ENCODE measurements around the gene SMG6. TPM values are rescaled to one million over a fixed set of nuclear protein-coding genes. Genes with fewer than 3 reads are reported as not detected.
A peak's percentile ranks its signal among the peaks of the same experiment; 100 is the strongest.

The SMG6 gene
- total and polyA plus RNA-seq, 4 donors, result 16.2 to 67.3 (median 31.4) TPM

GRCh38 chr17:2064980-2065785, 238.4 kb downstream of the SMG6 start:
- DNase-seq (peak; percentile 67 to 84), ATAC-seq (ENCODE audit: low FRiP score) (no peak)
- Histone ChIP-seq H3K27me3 (ENCODE audit: control insufficient read depth in 1 of 2, insufficient read depth in 2 of 2, low read length in 1 of 2) (no peaks in the 10 kb centered on the region), H3K27ac (ENCODE audit: low read depth in 1 of 2, low read length in 2 of 2) (no peak overlapping the region), H3K9me3 (ENCODE audit: control insufficient read depth, low read length) (no peaks in the 10 kb centered on the region), H3K36me3 (ENCODE audit: control insufficient read depth in 1 of 2, insufficient read depth in 2 of 2, low read length in 1 of 2) (peaks cover 0 to 3% of the 10 kb centered on the region in 2 donors), H3K4me1 (ENCODE audit: control insufficient read depth in 1 of 2, insufficient read depth in 2 of 2, low read length in 2 of 2) (no peaks in the 10 kb centered on the region), H3K4me3 (ENCODE audit: low read length in 2 of 2) (no peak overlapping the region)
- intact Hi-C loops (cut with DNase I), result no loop called here
- 82 to 83% methylated on average over 24 of the region's 24 CpGs for WGBS, 2 donors

GRCh38 chr17:2064520-2064971, 239.0 kb downstream of the SMG6 start:
- H3K9me3 ChIP-seq (ENCODE audit: control insufficient read depth, low read length), result no peaks in the 10 kb centered on the region
- H3K27me3 ChIP-seq (ENCODE audit: control insufficient read depth in 1 of 2, insufficient read depth in 2 of 2, low read length in 1 of 2), result no peaks in the 10 kb centered on the region
- WGBS, 2 donors, result 79 to 85% methylated on average over 6 of the region's 6 CpGs
- H3K27ac ChIP-seq (ENCODE audit: low read depth in 1 of 2, low read length in 2 of 2), result no peak overlapping the region
- no peak overlapping the region for H3K4me3 ChIP-seq (ENCODE audit: low read length in 2 of 2)
- ATAC-seq (ENCODE audit: low FRiP score) (no peak), DNase-seq (peak in 1 of 2 donors; percentile 61)
- no peaks in the 10 kb centered on the region for H3K4me1 ChIP-seq (ENCODE audit: control insufficient read depth in 1 of 2, insufficient read depth in 2 of 2, low read length in 2 of 2)
- H3K36me3 ChIP-seq (ENCODE audit: control insufficient read depth in 1 of 2, insufficient read depth in 2 of 2, low read length in 1 of 2), result peaks cover 0 to 3% of the 10 kb centered on the region in 2 donors
- intact Hi-C loops (cut with DNase I), result no loop called here

GRCh38 chr17:2064147-2064489, 239.5 kb downstream of the SMG6 start:
- 59 to 61% methylated on average over 5 of the region's 5 CpGs for WGBS, 2 donors
- ATAC-seq (ENCODE audit: low FRiP score), result no peak
- DNase-seq, result no peak
- no peak overlapping the region for H3K4me3 ChIP-seq (ENCODE audit: low read length in 2 of 2)
- H3K36me3 ChIP-seq (ENCODE audit: control insufficient read depth in 1 of 2, insufficient read depth in 2 of 2, low read length in 1 of 2), result peaks cover 0 to 3% of the 10 kb centered on the region in 2 donors
- H3K4me1 ChIP-seq (ENCODE audit: control insufficient read depth in 1 of 2, insufficient read depth in 2 of 2, low read length in 2 of 2), result no peaks in the 10 kb centered on the region
- H3K27me3 ChIP-seq (ENCODE audit: control insufficient read depth in 1 of 2, insufficient read depth in 2 of 2, low read length in 1 of 2), result no peaks in the 10 kb centered on the region
- no peak overlapping the region for H3K27ac ChIP-seq (ENCODE audit: low read depth in 1 of 2, low read length in 2 of 2)
- intact Hi-C loops (cut with DNase I), result no loop called here
- H3K9me3 ChIP-seq (ENCODE audit: control insufficient read depth, low read length), result no peaks in the 10 kb centered on the region

- DNase-seq (peak in 1 of 2 donors; percentile 64), ATAC-seq (ENCODE audit: low FRiP score) (no peak)
- 71 to 75% methylated on average over 16 of the region's 16 CpGs for WGBS, 2 donors
Measured at GRCh38 chr17:2063261-2064146, 240.1 kb downstream of the SMG6 start.

GRCh38 chr17:2062571-2063183, 240.9 kb downstream of the SMG6 start:
- H3K4me3 ChIP-seq (ENCODE audit: low read length in 2 of 2), result no peak overlapping the region
- peaks cover 0 to 3% of the 10 kb centered on the region in 2 donors for H3K36me3 ChIP-seq (ENCODE audit: control insufficient read depth in 1 of 2, insufficient read depth in 2 of 2, low read length in 1 of 2)
- DNase-seq (no peak), ATAC-seq (ENCODE audit: low FRiP score) (no peak)
- H3K9me3 ChIP-seq (ENCODE audit: control insufficient read depth, low read length), result no peaks in the 10 kb centered on the region
- no peaks in the 10 kb centered on the region for H3K4me1 ChIP-seq (ENCODE audit: control insufficient read depth in 1 of 2, insufficient read depth in 2 of 2, low read length in 2 of 2)
- no peaks in the 10 kb centered on the region for H3K27me3 ChIP-seq (ENCODE audit: control insufficient read depth in 1 of 2, insufficient read depth in 2 of 2, low read length in 1 of 2)
- no peak overlapping the region for H3K27ac ChIP-seq (ENCODE audit: low read depth in 1 of 2, low read length in 2 of 2)
- WGBS, 2 donors, result 47% methylated on average over 10 to 11 of the region's 11 CpGs
- intact Hi-C loops (cut with DNase I), result no loop called here

More at GRCh38 chr17:2063261-2064146, 240.1 kb downstream of the SMG6 start:
- H3K36me3 ChIP-seq (ENCODE audit: control insufficient read depth in 1 of 2, insufficient read depth in 2 of 2, low read length in 1 of 2), result peaks cover 0 to 3% of the 10 kb centered on the region in 2 donors
- no peak overlapping the region for H3K27ac ChIP-seq (ENCODE audit: low read depth in 1 of 2, low read length in 2 of 2)
- no peaks in the 10 kb centered on the region for H3K4me1 ChIP-seq (ENCODE audit: control insufficient read depth in 1 of 2, insufficient read depth in 2 of 2, low read length in 2 of 2)
- H3K27me3 ChIP-seq (ENCODE audit: control insufficient read depth in 1 of 2, insufficient read depth in 2 of 2, low read length in 1 of 2), result no peaks in the 10 kb centered on the region
- no peak overlapping the region for H3K4me3 ChIP-seq (ENCODE audit: low read length in 2 of 2)
- intact Hi-C loops (cut with DNase I), result no loop called here
- H3K9me3 ChIP-seq (ENCODE audit: control insufficient read depth, low read length), result no peaks in the 10 kb centered on the region

GRCh38 chr17:2061441-2061958, 242.1 kb downstream of the SMG6 start:
- ATAC-seq (ENCODE audit: low FRiP score) (no peak), DNase-seq (peak in 1 of 2 donors; percentile 74)
- Histone ChIP-seq H3K27me3 (ENCODE audit: control insufficient read depth in 1 of 2, insufficient read depth in 2 of 2, low read length in 1 of 2) (no peaks in the 10 kb centered on the region), H3K27ac (ENCODE audit: low read depth in 1 of 2, low read length in 2 of 2) (no peak overlapping the region), H3K36me3 (ENCODE audit: control insufficient read depth in 1 of 2, insufficient read depth in 2 of 2, low read length in 1 of 2) (peaks cover 0 to 3% of the 10 kb centered on the region in 2 donors), H3K9me3 (ENCODE audit: control insufficient read depth, low read length) (no peaks in the 10 kb centered on the region), H3K4me1 (ENCODE audit: control insufficient read depth in 1 of 2, insufficient read depth in 2 of 2, low read length in 2 of 2) (no peaks in the 10 kb centered on the region), H3K4me3 (ENCODE audit: low read length in 2 of 2) (no peak overlapping the region)
- WGBS, 2 donors, result 86 to 87% methylated on average over 17 of the region's 17 CpGs
- intact Hi-C loops (cut with DNase I), result no loop called here

- no peak overlapping the region for H3K27ac ChIP-seq (ENCODE audit: low read depth in 1 of 2, low read length in 2 of 2)
- peaks cover 0 to 3% of the 10 kb centered on the region in 2 donors for H3K36me3 ChIP-seq (ENCODE audit: control insufficient read depth in 1 of 2, insufficient read depth in 2 of 2, low read length in 1 of 2)
- intact Hi-C loops (cut with DNase I), result no loop called here
- no peaks in the 10 kb centered on the region for H3K4me1 ChIP-seq (ENCODE audit: control insufficient read depth in 1 of 2, insufficient read depth in 2 of 2, low read length in 2 of 2)
- DNase-seq (no peak), ATAC-seq (ENCODE audit: low FRiP score) (peak; percentile 1)
- no peaks in the 10 kb centered on the region for H3K27me3 ChIP-seq (ENCODE audit: control insufficient read depth in 1 of 2, insufficient read depth in 2 of 2, low read length in 1 of 2)
- 83 to 87% methylated on average over 21 of the region's 21 CpGs for WGBS, 2 donors
- no peak overlapping the region for H3K4me3 ChIP-seq (ENCODE audit: low read length in 2 of 2)
- H3K9me3 ChIP-seq (ENCODE audit: control insufficient read depth, low read length), result no peaks in the 10 kb centered on the region
Measured at GRCh38 chr17:2060681-2061440, 242.7 kb downstream of the SMG6 start.

- H3K27me3 ChIP-seq (ENCODE audit: control insufficient read depth in 1 of 2, insufficient read depth in 2 of 2, low read length in 1 of 2), result no peaks in the 10 kb centered on the region
- DNase-seq (no peak), ATAC-seq (ENCODE audit: low FRiP score) (no peak)
- intact Hi-C loops (cut with DNase I), result no loop called here
- peaks cover 0 to 3% of the 10 kb centered on the region in 2 donors for H3K36me3 ChIP-seq (ENCODE audit: control insufficient read depth in 1 of 2, insufficient read depth in 2 of 2, low read length in 1 of 2)
- WGBS, 2 donors, result 89 to 93% methylated on average over 6 of the region's 6 CpGs
- no peak overlapping the region for H3K4me3 ChIP-seq (ENCODE audit: low read length in 2 of 2)
- H3K27ac ChIP-seq (ENCODE audit: low read depth in 1 of 2, low read length in 2 of 2), result no peak overlapping the region
- no peaks in the 10 kb centered on the region for H3K4me1 ChIP-seq (ENCODE audit: control insufficient read depth in 1 of 2, insufficient read depth in 2 of 2, low read length in 2 of 2)
- H3K9me3 ChIP-seq (ENCODE audit: control insufficient read depth, low read length), result no peaks in the 10 kb centered on the region
Measured at GRCh38 chr17:2060385-2060658, 243.3 kb downstream of the SMG6 start.

All from aorta (tissue), 5 donors.